Neutrophil (primary cell): ENCODE measurements around the gene NR1H2.
"Not testable (repeated sequence)": the region's sequence is repeated elsewhere in the genome, so short reads cannot be mapped to it uniquely, and the experiment has no call there.

Experiments used
- H3K27ac ChIP-seq: fragments of 200-600 bp; sonication (generic); 2 replicates; pipeline ENCODE4 v1.5.1; 2016; ENCODE audit warnings: mild to moderate bottlenecking, moderate library complexity
- H3K27me3 ChIP-seq: fragments of 200-600 bp; sonication (generic); 2 replicates; pipeline ENCODE4 v1.6.0; 2016; ENCODE audit warnings: mild to moderate bottlenecking
- H3K36me3 ChIP-seq: fragments of 200-600 bp; sonication (generic); 2 replicates; pipeline ENCODE4 v1.5.1; 2017
- H3K4me1 ChIP-seq, 2 experiments: fragments of 200-600 bp in 1 of 2; sonication (generic) in 1 of 2; 1 replicate in 1 of 2; 2 replicates in 1 of 2; pipeline versions ENCODE4 v1.5.1 to v1.6.1; 2013 to 2016; ENCODE audit warnings: low read depth in 1 of 2, low read length in 1 of 2, mild to moderate bottlenecking in 1 of 2, moderate library complexity in 1 of 2; ENCODE audit not compliant: control insufficient read depth in 1 of 2, insufficient read depth in 1 of 2
- H3K4me3 ChIP-seq, 2 experiments: fragments of 200-600 bp in 1 of 2; sonication (generic) in 1 of 2; 1 replicate in 1 of 2; 2 replicates in 1 of 2; pipeline ENCODE4 v1.5.1; 2013 to 2016; ENCODE audit warnings: low read depth in 1 of 2, low read length in 1 of 2, mild to moderate bottlenecking in 1 of 2, moderate library complexity in 1 of 2
- H3K9me3 ChIP-seq: fragments of 200-600 bp; sonication (generic); 2 replicates; pipeline ENCODE4 v1.5.1; 2016
- TF ChIP-seq, protein P1 (sequence below): fragments of 200-600 bp; sonication (generic); IDR thresholded peaks from 2 replicates; pipeline ENCODE4 v1.5.1; 2016; ENCODE audit warnings: antibody characterized with exemption

NR1H2 gene

DNA sequence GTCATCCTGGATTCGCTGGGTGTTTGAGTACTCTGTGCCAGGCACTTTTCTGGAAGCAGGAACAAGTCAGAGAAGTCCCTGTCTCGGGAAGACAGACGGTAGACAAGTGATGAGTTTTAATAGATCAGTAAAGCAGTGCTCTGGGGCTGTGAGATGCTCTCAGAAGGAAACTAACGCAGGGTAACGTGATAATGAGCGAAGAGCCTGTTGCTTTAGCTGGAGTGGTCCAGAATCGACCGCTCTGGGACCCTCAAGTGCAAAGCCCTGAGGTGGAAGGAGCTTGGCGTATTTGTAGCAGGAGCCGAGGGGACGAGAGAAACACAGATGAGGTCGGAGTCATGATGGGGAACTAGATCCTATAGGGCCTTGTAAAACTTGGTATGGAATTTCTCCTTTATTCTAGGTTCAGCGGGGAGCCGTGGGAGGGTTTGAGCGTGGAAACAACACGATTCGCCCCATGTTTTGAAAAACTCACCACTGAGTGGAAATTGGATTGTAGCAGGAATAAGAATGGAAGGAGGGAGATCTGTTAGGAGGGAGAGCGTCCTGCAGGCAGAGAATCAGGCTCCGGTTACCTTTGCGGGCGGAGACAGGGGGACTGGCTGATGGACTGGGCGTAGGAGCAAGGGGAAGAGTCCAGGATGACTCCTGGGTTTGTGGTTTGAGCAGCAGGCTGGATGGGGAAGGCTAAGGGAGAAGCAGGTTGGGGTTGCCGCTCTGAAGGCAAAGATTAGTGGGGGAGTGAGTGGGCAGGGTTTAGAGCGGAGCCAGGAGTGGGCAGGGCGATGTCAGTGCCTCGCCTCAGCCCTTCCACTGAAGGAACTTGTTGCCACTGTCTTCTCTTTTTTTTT is 8.7 kb downstream of the NR1H2 start:
- H3K4me3 ChIP-seq, result peak overlapping the region; percentile 65 to 78

DNA sequence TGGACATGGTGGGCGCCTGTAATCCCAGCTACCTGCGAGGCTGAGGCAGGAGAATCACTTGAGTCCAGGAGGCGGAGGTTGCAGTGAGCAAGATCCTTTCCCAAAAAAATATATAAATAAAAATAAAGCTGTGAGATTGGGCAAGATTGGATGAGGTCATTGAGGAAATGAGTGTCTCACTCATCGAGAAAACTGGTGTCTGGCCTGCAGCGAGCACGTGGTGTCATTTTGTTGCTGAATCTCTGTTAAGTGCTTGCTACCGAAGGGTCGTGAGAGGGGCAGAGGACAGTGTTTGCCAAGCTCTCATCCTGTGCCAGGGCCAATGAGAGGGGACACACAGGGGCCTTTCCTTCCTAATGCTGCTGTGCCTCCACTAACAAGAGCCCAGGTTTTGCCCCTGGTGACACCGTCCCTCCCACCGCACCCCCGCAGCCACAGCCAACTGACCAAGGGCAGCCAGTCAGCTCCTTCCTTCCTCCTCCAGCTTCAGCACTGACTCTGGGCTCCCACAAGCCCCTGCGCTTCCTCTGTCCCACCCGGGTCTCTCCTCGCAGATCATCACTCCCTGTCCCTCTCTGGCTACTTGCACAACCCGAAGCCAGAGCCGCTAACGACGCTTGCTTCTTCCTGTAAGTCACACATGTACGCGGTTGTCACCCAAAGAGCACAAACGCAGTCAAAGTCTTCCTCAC is 11.1 kb downstream of the NR1H2 start:
- Histone ChIP-seq H3K27ac (peak overlapping the region; percentile 74), H3K36me3 (peaks cover 9% of the 10 kb centered on the region), H3K4me1 (peaks cover 37 to 41% of the 10 kb centered on the region in 2 experiments), H3K4me3 (peak overlapping the region; percentile 42 to 58), H3K27me3 (no peaks in the 10 kb centered on the region), H3K9me3 (no peaks in the 10 kb centered on the region)
- TF ChIP-seq, protein P1, sequence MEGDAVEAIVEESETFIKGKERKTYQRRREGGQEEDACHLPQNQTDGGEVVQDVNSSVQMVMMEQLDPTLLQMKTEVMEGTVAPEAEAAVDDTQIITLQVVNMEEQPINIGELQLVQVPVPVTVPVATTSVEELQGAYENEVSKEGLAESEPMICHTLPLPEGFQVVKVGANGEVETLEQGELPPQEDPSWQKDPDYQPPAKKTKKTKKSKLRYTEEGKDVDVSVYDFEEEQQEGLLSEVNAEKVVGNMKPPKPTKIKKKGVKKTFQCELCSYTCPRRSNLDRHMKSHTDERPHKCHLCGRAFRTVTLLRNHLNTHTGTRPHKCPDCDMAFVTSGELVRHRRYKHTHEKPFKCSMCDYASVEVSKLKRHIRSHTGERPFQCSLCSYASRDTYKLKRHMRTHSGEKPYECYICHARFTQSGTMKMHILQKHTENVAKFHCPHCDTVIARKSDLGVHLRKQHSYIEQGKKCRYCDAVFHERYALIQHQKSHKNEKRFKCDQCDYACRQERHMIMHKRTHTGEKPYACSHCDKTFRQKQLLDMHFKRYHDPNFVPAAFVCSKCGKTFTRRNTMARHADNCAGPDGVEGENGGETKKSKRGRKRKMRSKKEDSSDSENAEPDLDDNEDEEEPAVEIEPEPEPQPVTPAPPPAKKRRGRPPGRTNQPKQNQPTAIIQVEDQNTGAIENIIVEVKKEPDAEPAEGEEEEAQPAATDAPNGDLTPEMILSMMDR, result no peak

More for the DNA sequence above, 8.7 kb downstream of the NR1H2 start:
- no peaks in the 10 kb centered on the region for H3K27me3 ChIP-seq
- TF ChIP-seq, protein P1, result no peak
- H3K4me1 ChIP-seq, result peaks cover 37 to 41% of the 10 kb centered on the region in 2 experiments
- peak overlapping the region; percentile 82 for H3K27ac ChIP-seq
- H3K36me3 ChIP-seq, result peaks cover 33% of the 10 kb centered on the region
- H3K9me3 ChIP-seq, result no peaks in the 10 kb centered on the region

DNA sequence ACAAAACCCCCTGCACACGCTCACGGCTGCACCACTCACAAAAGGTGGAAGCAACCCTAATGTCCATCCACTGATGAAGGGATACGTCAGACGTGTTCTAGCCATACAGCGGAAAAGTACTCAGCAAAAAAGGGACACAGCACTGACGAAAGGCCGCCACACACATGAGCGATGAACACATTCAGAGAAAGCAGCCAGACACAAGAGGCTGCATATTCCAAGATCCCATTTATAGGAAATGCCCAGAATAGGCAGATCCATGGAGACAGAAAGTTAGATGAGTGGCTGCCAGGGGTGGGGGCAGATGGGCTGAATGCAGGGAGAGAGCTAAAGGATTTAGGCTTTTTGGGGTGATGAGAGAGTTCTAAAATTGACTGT is 11.6 kb downstream of the NR1H2 start:
- peaks cover 4% of the 10 kb centered on the region for H3K36me3 ChIP-seq
- no peaks in the 10 kb centered on the region for H3K9me3 ChIP-seq
- H3K27me3 ChIP-seq, result no peaks in the 10 kb centered on the region
- H3K4me3 ChIP-seq, result peak overlapping the region; percentile 42 to 58
- H3K27ac ChIP-seq, result peak overlapping the region; percentile 74
- H3K4me1 ChIP-seq, result peaks cover 37 to 41% of the 10 kb centered on the region in 2 experiments
- TF ChIP-seq, protein P1, result no peak

- not testable (repeated sequence) for H3K36me3 ChIP-seq, H3K4me3 ChIP-seq, H3K27me3 ChIP-seq, H3K27ac ChIP-seq, H3K9me3 ChIP-seq
- peaks cover 18 to 24% of the 10 kb centered on the region in 2 experiments for H3K4me1 ChIP-seq
Measured at GRCh38 chr19:50390295-50390694, 14.0 kb downstream of the NR1H2 start.

GRCh38 chr19:50390952-50391351 is 14.7 kb downstream of the NR1H2 start:
- not testable (repeated sequence) for H3K27ac ChIP-seq, H3K27me3 ChIP-seq, H3K4me3 ChIP-seq, H3K9me3 ChIP-seq, H3K36me3 ChIP-seq
- peaks cover 12 to 18% of the 10 kb centered on the region in 2 experiments for H3K4me1 ChIP-seq

- no peak overlapping the region for H3K4me3 ChIP-seq
- H3K36me3 ChIP-seq, result no peaks in the 10 kb centered on the region
- no peak overlapping the region for H3K27ac ChIP-seq
- H3K27me3 ChIP-seq, result no peaks in the 10 kb centered on the region
- H3K4me1 ChIP-seq, result peaks cover 2 to 3% of the 10 kb centered on the region in 2 experiments
- H3K9me3 ChIP-seq, result no peaks in the 10 kb centered on the region
- TF ChIP-seq, protein P1, result no peak
Measured at GRCh38 chr19:50392759-50393158, 16.5 kb downstream of the NR1H2 start.
